ENCODE data around the gene TTBK1.
A peak's percentile ranks its signal among the peaks of the same experiment; 100 is the strongest.
"Not testable (repeated sequence)": the region's sequence is repeated elsewhere in the genome, so short reads cannot be mapped to it uniquely, and the experiment has no call there.

TTBK1 gene

GRCh38 chr6:43297644-43298564 is 54.6 kb downstream of the TTBK1 start, which contains the start of gene SLC22A7:
Gene SLC22A7 (plus strand): TSS chr6:43298260. CDS start chr6:43298359, 99 bp downstream.
- H3K4me3 ChIP-seq (ENCODE audit: low read depth, low read length): no peak within 1 kb of the TSS
- no peak for DNase-seq (ENCODE audit: low read depth)

- no peak for DNase-seq (ENCODE audit: low read depth)
- no peak overlapping the region for H3K4me3 ChIP-seq (ENCODE audit: low read depth, low read length)
Measured at GRCh38 chr6:43298565-43299337, 55.5 kb downstream of the TTBK1 start.

- no peak for DNase-seq (ENCODE audit: low read depth)
- no peak overlapping the region for H3K4me3 ChIP-seq (ENCODE audit: low read depth, low read length)
Measured at GRCh38 chr6:43299338-43300293, 56.3 kb downstream of the TTBK1 start.

DNA sequence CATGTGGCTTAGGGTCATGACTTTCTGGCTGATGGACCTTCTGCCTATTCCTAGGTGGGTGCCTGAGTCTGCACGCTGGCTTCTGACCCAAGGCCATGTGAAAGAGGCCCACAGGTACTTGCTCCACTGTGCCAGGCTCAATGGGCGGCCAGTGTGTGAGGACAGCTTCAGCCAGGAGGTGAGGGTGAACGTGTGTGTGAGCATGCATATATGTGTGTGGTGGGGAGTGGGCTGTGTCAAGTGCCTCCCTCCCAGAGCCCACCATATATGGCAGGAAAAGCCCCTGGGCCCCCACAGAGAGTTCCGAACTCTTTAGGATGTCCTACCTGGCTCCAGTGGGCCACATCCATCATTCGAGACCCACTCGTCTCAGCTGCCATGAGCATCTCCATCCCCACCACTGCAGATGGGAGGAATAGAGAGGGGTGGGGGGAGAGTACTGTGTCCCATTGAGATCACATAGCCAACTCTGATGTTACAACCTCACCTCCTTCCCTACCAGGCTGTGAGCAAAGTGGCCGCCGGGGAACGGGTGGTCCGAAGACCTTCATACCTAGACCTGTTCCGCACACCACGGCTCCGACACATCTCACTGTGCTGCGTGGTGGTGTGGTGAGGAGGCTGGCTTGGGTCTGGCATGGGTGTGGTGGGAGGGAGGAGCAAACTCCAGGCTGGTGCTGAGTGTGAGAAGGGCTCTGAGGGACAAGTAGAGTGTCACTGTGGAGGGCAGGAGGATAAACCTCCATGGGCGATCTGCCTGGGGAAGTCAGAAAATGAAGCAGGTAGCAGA is 58.0 kb downstream of the TTBK1 start:
- H3K4me3 ChIP-seq (ENCODE audit: low read depth, low read length): no peak overlapping the region
- no peak for DNase-seq (ENCODE audit: low read depth)

GRCh38 chr6:43302126-43302525 is 58.8 kb downstream of the TTBK1 start:
- no peak overlapping the region for H3K4me3 ChIP-seq (ENCODE audit: low read depth, low read length)
- no peak for DNase-seq (ENCODE audit: low read depth)

DNA sequence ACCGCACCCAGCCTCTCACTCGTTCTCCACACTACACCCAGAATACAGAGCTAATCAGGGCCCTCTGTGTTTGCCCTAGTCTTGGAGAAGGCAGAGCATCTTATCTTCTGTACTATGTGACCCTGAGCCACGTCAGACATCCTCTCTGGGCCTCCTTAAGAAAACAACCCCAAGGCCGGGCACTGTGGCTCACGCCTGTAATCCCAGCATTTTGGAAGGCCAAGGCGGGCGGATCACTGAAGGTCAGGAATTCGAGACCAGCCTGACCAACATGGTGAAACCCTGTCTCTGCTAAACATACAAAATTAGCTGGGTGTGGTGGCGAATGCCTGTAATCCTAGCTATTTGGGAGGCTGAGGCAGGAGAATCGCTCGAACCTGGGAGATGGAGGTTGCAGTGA is 59.7 kb downstream of the TTBK1 start:
- not testable (repeated sequence) for H3K4me3 ChIP-seq (ENCODE audit: low read depth, low read length); DNase-seq (ENCODE audit: low read depth)

DNA sequence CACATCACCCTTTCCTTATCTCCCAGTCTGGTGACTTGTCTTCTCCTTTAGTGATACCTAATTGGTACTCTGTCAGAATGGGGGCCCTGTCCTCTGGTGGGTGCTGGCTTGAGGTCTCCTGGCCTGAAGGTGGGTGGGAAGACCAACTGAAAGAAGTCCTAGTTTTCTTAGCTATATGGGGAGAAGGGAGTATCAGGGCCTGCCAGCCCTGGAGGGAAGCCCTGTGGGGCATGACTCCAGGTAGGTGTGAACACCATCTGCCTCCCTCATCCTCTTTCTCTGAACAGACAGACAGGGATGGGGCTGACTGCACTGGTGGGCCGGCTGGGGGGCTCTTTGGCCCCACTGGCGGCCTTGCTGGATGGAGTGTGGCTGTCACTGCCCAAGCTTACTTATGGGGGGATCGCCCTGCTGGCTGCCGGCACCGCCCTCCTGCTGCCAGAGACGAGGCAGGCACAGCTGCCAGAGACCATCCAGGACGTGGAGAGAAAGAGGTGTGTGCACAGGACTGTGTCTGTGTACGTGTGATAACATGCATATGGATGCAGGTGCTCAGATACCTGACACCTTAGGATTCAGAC is 60.6 kb downstream of the TTBK1 start:
- H3K4me3 ChIP-seq (ENCODE audit: low read depth, low read length): no peak overlapping the region
- DNase-seq (ENCODE audit: low read depth): no peak

GRCh38 chr6:43304361-43304760 is 61.1 kb downstream of the TTBK1 start:
- H3K4me3 ChIP-seq (ENCODE audit: low read depth, low read length): no peak overlapping the region
- no peak for DNase-seq (ENCODE audit: low read depth)

DNA sequence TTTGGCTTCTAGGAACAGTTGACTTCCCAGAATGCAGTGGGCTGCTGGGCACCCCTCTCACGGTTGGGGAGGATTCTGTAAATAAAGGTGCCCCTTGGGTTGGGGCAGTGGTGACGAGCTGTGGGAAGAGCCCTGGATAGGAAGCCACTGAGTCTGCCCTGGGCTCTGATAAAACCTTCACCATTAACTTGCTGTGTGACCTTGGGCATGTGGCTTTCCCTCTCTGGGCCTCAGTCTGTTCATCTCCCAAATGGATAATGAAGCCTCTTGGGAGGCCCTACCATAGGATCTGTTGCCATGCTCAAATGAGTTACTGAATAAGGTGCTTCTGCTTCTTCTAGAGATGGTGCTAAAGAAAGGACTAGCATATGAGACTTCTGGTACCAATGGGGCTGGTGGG is 61.6 kb downstream of the TTBK1 start:
- no peak overlapping the region for H3K4me3 ChIP-seq (ENCODE audit: low read depth, low read length)
- no peak for DNase-seq (ENCODE audit: low read depth)

GRCh38 chr6:43306086-43306485 is 62.8 kb downstream of the TTBK1 start:
- no peak for DNase-seq (ENCODE audit: low read depth)
- no peak overlapping the region for H3K4me3 ChIP-seq (ENCODE audit: low read depth, low read length)

- H3K4me3 ChIP-seq (ENCODE audit: low read depth, low read length): no peak overlapping the region
- DNase-seq (ENCODE audit: low read depth): no peak
Measured at GRCh38 chr6:43307451-43308100, 64.3 kb downstream of the TTBK1 start.

GRCh38 chr6:43308101-43308989 is 65.1 kb downstream of the TTBK1 start, which contains the start of gene CRIP3:
Gene CRIP3 (minus strand): TSS chr6:43308826. CDS start chr6:43308792, 34 bp downstream.
- peak; percentile 6 for DNase-seq (ENCODE audit: low read depth)
- peak within 1 kb of the TSS; percentile 22 for H3K4me3 ChIP-seq (ENCODE audit: low read depth, low read length)

GRCh38 chr6:43308990-43309477 is 65.8 kb downstream of the TTBK1 start:
- peak overlapping the region; percentile 22 for H3K4me3 ChIP-seq (ENCODE audit: low read depth, low read length)
- DNase-seq (ENCODE audit: low read depth): no peak

DNA sequence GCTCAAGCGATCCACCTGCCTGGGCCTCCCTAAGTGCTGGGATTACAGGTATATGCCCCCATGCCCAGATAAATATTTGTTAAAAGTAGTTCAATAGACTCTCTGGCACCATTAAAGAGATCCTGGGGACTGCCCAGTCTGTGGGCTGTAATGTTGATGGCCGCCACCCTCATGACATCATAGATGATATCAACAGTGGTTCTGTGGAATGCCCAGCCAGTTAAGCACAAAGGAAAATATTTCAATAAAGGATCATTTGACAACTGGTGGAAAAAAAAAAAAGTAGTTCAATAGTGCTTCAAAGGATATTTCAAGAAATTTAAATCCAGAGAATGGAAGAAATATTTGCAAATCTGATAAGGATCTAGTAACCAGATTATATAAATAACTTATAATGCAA is 66.9 kb downstream of the TTBK1 start:
- DNase-seq (ENCODE audit: low read depth): no peak
- no peak overlapping the region for H3K4me3 ChIP-seq (ENCODE audit: low read depth, low read length)

- no peak for DNase-seq (ENCODE audit: low read depth)
- no peak overlapping the region for H3K4me3 ChIP-seq (ENCODE audit: low read depth, low read length)
Measured at GRCh38 chr6:43310624-43311023, 67.3 kb downstream of the TTBK1 start.

DNA sequence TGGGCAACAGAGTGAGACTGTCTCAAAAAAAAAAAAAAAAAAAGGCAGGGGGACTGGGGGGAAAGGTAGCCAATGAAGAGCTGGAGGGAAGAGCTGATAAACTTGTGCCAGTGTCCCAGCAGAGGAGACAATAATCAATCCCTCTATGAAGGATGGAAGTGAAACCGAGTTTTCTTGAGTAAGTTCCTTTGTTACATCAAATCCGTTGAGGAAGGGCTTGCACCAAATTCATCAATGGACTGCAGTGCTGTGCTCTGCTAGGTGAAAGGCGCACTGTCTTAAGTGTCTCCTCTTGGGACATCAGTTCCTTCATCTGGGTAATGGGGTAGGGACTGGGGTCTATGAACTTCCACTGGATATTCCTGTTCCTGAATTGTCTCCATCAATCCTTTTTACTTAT is 68.4 kb downstream of the TTBK1 start:
- DNase-seq (ENCODE audit: low read depth): no peak
- no peak overlapping the region for H3K4me3 ChIP-seq (ENCODE audit: low read depth, low read length)

DNA sequence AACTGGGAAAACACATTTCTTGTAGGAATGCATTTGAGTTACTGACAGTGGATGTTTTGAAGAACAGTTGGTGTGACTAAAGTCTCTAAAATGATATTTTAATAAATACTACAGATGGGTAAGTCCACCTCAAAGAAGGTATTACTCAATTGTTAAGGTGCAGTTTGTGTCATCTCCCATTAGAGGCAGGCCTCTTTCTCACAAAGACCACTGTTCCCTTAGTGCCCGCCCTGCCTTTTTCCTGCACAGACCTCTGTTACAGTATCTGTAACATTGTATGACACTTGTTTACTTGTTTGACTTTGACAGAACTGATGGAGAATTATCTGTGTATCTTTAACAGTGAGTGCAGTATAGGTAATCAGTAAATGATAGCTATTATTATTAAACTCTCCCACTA is 70.5 kb downstream of the TTBK1 start:
- no peak overlapping the region for H3K4me3 ChIP-seq (ENCODE audit: low read depth, low read length)
- no peak for DNase-seq (ENCODE audit: low read depth)
